ENCODE measurements around the gene KCNQ4. TPM values are rescaled to one million over a fixed set of nuclear protein-coding genes. Genes with fewer than 3 reads are reported as not detected.

Gene KCNQ4
- total and polyA plus RNA-seq, 2 of the 13 experiments (the other 11 are each of a cell fraction or from before 2014, with no cell fraction given) = 0.02 to 0.09 TPM

- TF ChIP-seq KLF16 (CRISPR knock-in tag; IDR thresholded peaks at IDR 0.05) = no peak
- TF ChIP-seq SAFB2 (CRISPR knock-in tag; IDR thresholded peaks at IDR 0.05; ENCODE audit: borderline replicate concordance, low read depth) = no peak
- TF ChIP-seq GATAD2A (CRISPR knock-in tag; IDR thresholded peaks at IDR 0.05) = 0 out of 2 replicates have a peak, but pooled peaks have one; percentile 18
- no peak for TF ChIP-seq SP5 (CRISPR knock-in tag; IDR thresholded peaks at IDR 0.05; ENCODE audit: borderline replicate concordance, low read depth)
- TF ChIP-seq PATZ1 (CRISPR knock-in tag; IDR thresholded peaks at IDR 0.05) = peak; percentile 22; the same call in 1 of the 2 replicates
- TF ChIP-seq GFI1 (CRISPR knock-in tag; IDR thresholded peaks at IDR 0.05; ENCODE audit: borderline replicate concordance) = no peak
- 0 out of 2 replicates have a peak, but pooled peaks have one; percentile 46 for TF ChIP-seq CBX2 (IDR thresholded peaks at IDR 0.05; ENCODE audit: low read depth, low read length)
- no peak for TF ChIP-seq CBX2 (CRISPR knock-in tag; IDR thresholded peaks at IDR 0.05; ENCODE audit: low read depth)
- no peak for TF ChIP-seq ZHX2 (IDR thresholded peaks at IDR 0.05; ENCODE audit: low read depth)
- no peak for TF ChIP-seq ZHX2 (CRISPR knock-in tag; IDR thresholded peaks at IDR 0.05; ENCODE audit: borderline replicate concordance)
- TF ChIP-seq ZBTB42 (CRISPR knock-in tag; IDR thresholded peaks at IDR 0.05) = no peak
- no peak for TF ChIP-seq POLR2AphosphoS2 (IDR thresholded peaks at IDR 0.05; ENCODE audit: low read depth, low read length)
- TF ChIP-seq AHDC1 (CRISPR knock-in tag; IDR thresholded peaks at IDR 0.05; ENCODE audit: borderline replicate concordance) = 0 out of 2 replicates have a peak, but pooled peaks have one; percentile 11
- TF ChIP-seq ZNF572 (CRISPR knock-in tag; IDR thresholded peaks at IDR 0.05) = no peak
- TF ChIP-seq ZNF784 (CRISPR knock-in tag; IDR thresholded peaks at IDR 0.05; ENCODE audit: borderline replicate concordance) = 0 out of 2 replicates have a peak, but pooled peaks have one; percentile 50
Observed at GRCh38 chr1:40860706-40861223, 77.2 kb downstream of the KCNQ4 start (continued).

All from HepG2 (cell line).